ENCODE results near the gene SLCO3A1.

The SLCO3A1 gene

DNA sequence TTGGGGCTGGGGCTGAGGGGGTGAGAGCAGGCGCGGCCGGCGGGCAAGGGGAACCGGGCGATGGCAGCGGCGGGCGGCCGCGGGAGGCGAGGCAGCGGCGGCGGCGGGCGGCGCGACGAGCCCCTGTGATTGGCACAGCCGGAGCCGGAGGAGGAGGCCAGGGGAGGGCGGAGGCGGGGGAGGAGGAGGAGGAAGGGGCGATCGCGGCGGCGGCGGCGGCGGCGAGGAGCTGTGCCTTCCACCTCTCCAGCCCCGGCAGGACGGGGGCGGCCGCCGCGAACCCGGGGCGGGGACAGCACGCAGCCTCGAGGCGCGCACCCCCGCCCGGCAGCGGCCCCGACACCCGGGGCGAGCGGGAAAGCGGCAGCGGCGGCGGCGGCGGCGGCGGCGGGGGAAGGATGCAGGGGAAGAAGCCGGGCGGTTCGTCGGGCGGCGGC, at the start of gene SLCO3A1:
Gene SLCO3A1 (plus strand): TSS at position 198 of the 437 bp plus-strand sequence.
- H3K4me3 ChIP-seq (ENCODE audit: low read length), result peak within 1 kb of the TSS; percentile 78
- DNase-seq (ENCODE audit: low read depth), result no peak
- TF ChIP-seq, protein P1, sequence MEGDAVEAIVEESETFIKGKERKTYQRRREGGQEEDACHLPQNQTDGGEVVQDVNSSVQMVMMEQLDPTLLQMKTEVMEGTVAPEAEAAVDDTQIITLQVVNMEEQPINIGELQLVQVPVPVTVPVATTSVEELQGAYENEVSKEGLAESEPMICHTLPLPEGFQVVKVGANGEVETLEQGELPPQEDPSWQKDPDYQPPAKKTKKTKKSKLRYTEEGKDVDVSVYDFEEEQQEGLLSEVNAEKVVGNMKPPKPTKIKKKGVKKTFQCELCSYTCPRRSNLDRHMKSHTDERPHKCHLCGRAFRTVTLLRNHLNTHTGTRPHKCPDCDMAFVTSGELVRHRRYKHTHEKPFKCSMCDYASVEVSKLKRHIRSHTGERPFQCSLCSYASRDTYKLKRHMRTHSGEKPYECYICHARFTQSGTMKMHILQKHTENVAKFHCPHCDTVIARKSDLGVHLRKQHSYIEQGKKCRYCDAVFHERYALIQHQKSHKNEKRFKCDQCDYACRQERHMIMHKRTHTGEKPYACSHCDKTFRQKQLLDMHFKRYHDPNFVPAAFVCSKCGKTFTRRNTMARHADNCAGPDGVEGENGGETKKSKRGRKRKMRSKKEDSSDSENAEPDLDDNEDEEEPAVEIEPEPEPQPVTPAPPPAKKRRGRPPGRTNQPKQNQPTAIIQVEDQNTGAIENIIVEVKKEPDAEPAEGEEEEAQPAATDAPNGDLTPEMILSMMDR (conservative IDR thresholded peaks at IDR 0.05; ENCODE audit: low read depth, low read length), result no peak

DNA sequence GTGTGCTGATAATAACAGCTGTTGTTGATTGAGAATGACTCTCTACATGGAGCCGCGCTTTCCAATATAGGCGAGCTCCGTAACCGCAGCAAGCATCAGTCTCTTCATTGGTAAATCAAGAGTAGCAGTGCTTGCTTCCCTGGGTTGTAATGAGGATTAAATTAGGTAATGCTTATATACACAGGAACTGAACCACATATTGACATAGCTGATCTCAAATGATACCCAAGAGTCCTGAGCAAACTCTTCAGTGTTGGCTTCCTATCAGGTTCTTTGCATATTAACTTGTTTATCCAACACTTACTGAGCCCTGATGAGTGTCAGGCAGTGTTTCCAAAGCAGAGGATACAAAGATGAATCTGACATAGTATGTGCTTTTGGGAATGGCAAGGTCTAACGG, 46.4 kb upstream of the SLCO3A1 start:
- DNase-seq (ENCODE audit: low read depth), result no peak
- H3K4me3 ChIP-seq (ENCODE audit: low read length), result no peak overlapping the region
- TF ChIP-seq, protein P1 (conservative IDR thresholded peaks at IDR 0.05; ENCODE audit: low read depth, low read length), result no peak

DNA sequence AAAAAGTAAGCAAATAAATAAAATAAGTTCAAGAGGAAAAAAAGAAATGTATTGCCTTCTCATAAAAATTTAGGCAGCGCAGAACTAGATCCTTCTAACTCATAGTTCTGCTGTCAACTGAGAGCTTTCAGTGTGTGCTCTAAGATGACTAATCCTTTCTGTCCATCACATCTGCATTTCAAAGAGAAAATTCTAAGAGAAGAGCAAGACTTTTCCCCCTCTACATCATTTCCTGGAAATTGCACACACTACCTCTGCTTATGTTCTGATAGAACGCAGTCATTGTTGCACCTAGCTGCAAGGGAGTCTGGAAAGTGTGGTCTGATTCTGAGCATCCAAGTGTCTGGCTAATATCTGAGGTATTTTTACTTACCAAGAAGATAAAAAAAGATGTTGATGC, 39.6 kb upstream of the SLCO3A1 start:
- TF ChIP-seq, protein P1 (conservative IDR thresholded peaks at IDR 0.05; ENCODE audit: low read depth, low read length), result no peak
- H3K4me3 ChIP-seq (ENCODE audit: low read length), result no peak overlapping the region
- DNase-seq (ENCODE audit: low read depth), result no peak

DNA sequence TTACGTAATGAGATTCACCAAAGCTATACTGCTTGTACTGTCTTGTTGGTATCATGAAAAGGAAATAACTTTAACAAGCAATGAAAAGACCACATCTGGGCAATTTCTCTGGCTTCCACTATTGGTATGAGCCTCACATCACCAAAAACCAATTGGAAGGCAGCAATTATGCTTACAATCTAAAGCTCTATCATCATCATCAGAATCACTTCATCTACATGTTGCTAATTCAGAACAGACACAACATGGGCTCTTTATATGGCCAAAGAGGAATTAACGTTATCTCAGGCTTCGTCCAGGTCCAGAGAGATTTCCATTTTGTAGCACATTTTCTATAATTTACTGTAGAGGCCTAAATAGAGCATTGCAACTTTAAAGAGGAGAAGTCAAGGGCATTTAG, 36.6 kb upstream of the SLCO3A1 start:
- no peak overlapping the region for H3K4me3 ChIP-seq (ENCODE audit: low read length)
- no peak for DNase-seq (ENCODE audit: low read depth)
- TF ChIP-seq, protein P1 (conservative IDR thresholded peaks at IDR 0.05; ENCODE audit: low read depth, low read length), result no peak

DNA sequence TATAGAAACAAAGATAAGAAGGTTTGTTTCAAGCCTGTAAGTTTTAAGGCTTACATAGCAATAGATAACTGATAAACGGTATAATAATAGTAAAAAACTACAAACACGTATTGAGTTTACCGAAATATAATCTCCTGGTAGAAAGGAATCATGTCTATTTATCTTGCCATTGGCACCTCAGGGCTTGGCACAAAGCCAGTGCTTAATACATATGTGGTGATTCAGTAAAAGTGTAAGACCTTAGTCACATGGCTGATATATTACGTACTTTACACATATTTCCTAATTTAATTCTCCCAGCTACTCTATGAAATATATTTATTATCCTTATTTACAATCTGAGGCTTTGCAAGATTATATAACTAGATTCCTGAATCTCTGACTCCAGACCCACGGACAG, 32.0 kb upstream of the SLCO3A1 start:
- DNase-seq (ENCODE audit: low read depth), result no peak
- TF ChIP-seq, protein P1 (conservative IDR thresholded peaks at IDR 0.05; ENCODE audit: low read depth, low read length), result no peak
- no peak overlapping the region for H3K4me3 ChIP-seq (ENCODE audit: low read length)

DNA sequence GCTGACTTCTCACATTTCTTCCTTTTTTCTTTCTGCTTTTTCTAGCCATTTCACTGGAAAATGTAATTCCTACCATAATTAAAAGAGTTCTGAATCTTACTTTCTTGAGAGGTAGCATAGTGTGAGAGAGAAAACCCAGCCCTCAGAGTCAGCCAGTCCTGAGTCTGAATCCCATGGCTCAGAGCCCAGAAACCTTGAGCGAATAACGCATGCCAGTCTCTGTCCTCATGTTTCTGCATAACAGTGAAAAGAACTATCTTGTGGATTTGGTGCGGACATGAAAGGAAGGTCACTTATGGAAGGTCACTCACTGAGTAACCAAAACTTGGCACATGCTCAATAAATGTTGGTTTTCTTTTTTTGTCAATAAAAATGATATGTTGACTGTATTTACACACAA, 29.3 kb upstream of the SLCO3A1 start:
- no peak overlapping the region for H3K4me3 ChIP-seq (ENCODE audit: low read length)
- TF ChIP-seq, protein P1 (conservative IDR thresholded peaks at IDR 0.05; ENCODE audit: low read depth, low read length), result no peak
- no peak for DNase-seq (ENCODE audit: low read depth)

DNA sequence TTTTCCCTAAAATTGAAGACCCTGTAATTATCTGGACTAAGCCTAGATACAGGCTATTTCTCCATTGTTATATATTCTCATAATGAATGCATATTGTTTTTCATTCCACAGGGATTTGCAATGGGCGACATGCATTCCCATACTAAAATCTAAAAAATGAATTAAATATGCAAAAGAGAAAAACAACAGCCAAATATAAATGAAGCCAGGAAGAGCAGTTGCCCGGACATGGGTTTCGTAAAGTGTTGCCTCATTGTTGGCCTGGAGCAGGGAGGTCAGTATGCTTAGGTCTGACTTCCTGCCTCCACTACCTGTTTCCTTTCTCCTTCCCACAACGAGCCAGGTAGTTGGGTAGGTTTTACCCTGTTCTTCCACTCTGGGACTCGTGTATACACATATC, 27.1 kb upstream of the SLCO3A1 start:
- no peak overlapping the region for H3K4me3 ChIP-seq (ENCODE audit: low read length)
- TF ChIP-seq, protein P1 (conservative IDR thresholded peaks at IDR 0.05; ENCODE audit: low read depth, low read length), result no peak
- DNase-seq (ENCODE audit: low read depth), result no peak

All from retinal pigment epithelial cell (primary cell).